GM21423 (cell line): ENCODE measurements around the gene LHX3.
"Not testable (repeated sequence)": the region's sequence is repeated elsewhere in the genome, so short reads cannot be mapped to it uniquely, and the experiment has no call there.

Experiments used
- ATAC-seq: cut with Tn5 transposase; IDR thresholded peaks from one replicate; pipeline ENCODE4 v1.9.1; 2021; ENCODE audit warnings: mild to moderate bottlenecking, moderate library complexity; ENCODE audit not compliant: unreplicated experiment

LHX3 gene

GRCh38 chr9:136242248-136242647 lies 37.3 kb upstream of the LHX3 start:
- no peak for ATAC-seq

GRCh38 chr9:136241542-136241941 lies 36.6 kb upstream of the LHX3 start:
- ATAC-seq, result no peak

GRCh38 chr9:136240941-136241340 lies 36.0 kb upstream of the LHX3 start:
- ATAC-seq, result no peak

GRCh38 chr9:136239983-136240330 lies 35.0 kb upstream of the LHX3 start:
- ATAC-seq, result no peak

DNA sequence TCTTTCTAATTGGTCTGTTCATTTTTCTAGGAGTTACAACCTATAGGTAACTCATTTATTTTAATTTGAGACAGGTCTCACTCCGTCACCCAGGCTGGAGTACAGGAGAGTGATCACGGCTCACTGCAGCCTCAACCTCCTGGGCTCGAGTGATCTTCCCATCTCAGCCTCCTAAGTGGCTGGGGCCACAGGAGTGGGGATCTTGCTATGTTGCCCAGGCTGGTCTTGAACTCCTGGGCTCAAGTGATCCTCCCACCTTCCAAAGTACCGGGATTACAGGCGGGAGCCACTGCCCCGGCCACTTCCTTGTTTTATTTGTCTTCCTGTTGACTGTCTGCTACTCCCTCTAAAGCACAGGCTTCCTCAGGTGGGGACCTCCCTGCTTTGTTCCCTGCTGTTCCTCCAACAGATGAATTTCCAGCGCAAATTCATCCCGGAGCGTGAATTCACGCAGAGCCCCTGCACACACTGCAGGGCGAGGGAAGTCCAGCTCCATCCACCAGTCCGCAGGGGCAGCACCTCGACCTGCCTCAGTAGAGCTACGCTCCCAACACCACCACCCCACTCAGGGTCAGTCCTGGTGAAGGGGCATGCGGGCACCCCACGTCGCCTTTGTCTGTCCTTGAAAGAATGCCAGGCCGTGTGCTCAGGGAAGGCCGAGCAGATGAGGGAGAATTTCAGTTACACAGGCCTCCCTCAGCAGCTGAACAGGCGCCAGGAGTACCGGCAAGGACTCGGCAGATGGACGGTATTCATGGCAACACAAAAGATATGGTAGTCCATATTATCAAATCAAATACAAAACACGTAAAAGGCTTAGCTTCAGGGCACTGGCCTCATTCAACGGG lies 34.4 kb upstream of the LHX3 start:
- ATAC-seq, result no peak

DNA sequence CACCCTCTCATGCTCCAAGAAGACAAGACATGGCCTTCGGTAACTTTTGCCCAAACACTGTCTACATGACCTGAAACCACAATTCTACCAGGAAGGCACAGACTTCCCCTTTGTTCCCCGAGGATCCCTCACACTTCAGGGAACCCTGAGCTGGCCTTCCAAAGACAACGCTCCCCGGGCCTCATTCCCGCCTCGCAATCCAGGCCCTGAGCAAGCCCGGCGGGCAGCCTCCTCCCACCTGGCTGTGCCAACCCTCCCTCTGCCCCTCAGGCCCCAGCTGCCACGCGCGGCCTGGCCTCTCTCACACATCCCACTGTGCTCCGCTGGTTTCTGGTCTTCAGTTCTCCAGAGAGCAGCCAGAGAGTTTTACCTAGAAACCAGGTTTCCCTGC lies 33.4 kb upstream of the LHX3 start:
- ATAC-seq, result no peak

- no peak for ATAC-seq
Measured at GRCh38 chr9:136237486-136238341, 32.8 kb upstream of the LHX3 start.

GRCh38 chr9:136236471-136237410 lies 31.8 kb upstream of the LHX3 start:
- ATAC-seq, result not testable (repeated sequence)

DNA sequence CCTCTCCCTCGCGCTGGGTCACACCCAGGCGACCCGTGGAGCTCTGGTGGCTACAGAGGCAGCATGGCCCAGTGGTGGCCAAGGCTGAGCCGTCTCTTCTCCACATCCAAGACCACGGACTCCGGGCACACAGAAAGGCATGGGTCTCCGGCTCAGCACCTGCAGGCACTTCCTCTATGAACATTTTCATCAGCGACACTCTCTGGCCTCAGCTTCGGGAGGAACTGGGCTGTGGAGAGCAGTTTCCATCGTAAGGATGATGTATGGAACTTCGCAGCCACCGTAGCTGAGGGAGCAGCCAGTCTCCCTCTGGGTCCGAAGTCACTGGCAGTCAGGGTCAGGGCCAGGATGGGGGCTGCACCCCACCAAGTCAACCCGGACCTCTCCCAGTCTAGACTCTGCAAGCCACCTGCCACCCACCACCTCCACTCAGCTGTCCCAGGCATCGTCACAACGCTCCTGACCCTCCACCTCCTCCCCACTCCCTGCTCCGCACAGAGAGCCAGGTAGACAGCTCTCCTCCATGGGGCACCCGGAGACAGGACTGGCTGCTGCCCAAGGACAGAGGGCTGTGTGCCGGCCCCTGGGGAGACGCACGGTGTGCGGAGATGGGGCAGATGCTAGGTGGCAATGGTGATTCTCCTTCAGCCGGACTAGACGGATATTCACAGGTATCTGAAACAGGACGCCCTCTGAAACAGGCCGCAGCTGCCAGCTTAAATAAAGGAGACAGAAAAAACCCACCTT lies 31.0 kb upstream of the LHX3 start:
- ATAC-seq, result no peak

DNA sequence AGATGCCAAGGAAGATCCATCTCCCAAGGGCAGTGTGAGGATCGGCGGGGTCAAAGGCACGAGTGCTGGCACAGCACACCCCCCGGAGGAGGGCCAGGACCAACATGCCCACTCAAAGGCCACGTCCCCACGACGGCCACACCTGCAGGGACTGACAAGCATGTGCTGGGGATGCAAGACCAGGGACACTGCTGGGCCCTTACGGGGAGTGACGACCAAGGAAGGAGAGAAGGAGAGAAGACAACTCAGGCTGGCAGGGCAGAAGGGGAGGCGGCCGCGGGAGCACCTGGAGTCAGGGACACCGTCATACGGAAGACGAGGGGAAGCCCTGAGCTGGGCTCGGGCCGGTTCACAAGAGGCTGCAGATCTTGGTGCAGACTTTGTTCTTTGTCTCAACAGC lies 30.2 kb upstream of the LHX3 start:
- no peak for ATAC-seq

DNA sequence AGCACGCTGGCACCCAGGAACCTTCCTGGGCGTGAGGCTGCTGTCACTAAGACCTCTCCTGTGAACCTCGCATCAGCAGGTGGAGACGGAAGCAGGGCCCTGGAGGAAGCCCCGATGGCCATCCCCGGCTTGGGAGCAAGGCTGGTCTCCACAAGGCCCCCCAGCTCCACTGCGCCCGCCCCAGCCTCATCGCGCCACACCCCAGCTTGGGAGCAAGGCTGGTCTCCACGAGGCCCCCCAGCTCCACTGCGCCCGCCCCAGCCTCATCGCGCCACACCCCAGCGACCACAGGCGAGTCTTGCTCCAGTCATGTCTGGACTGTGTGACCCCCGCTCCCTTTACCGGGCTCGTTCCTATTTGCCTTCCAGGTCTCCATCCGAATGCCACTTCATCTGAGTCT lies 29.7 kb upstream of the LHX3 start:
- ATAC-seq, result no peak

DNA sequence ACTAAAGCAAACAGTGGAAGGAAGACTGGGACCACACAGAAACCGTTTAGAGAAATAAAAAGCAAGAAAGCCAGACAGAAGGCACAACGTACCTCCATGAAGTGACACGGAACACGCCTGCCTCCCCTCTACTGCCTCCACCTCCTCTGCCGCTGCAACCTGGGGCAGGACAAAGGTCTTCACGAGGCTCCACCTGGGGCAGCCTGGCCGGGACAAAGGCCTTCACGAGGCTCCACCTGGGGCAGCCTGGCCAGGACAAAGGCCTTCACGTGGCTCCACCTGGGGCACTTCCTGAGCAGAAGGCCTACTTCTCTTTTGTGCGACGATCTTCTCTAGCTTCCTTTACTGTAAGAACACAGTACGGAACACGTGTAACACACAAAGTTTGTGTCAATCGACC lies 28.9 kb upstream of the LHX3 start:
- no peak for ATAC-seq

DNA sequence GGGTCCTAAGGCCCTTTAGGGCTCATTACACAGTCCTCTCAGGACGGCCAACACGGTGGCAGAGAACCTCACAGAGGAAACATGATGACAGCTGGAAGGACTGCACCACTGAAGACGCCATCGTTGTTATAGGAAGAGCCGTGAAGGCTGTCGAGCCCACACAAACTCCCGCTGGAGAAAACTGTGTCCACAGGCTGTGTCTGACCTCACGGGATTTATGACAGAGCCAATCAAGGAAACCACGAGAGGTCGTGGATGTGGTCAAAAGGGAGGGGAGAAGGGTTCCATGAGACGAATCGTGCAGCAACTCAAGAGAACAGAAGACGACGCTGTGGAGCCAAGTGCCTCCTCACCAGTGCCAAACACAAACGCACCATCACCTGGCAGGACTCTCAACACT lies 28.5 kb upstream of the LHX3 start:
- ATAC-seq, result no peak

DNA sequence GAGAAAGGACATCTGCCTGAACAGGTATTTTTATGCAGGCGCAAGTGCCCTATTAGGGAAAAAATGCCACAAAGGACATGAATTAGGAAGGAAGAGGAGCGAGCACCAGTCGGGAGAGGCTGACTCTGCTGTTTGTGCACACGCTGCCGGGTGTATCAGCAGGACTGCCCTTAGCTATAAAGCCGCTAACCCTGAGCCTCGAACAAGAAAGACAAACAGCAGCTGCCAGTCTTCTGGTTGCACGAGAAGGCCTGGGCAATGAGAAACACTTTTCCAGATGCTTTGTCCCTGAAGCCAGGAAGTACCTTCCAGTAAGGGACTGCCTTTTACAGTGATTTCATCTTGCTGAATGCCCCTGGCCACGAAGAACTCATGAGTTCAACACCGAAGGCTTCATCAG lies 28.0 kb upstream of the LHX3 start:
- ATAC-seq, result no peak

- no peak for ATAC-seq
Measured at GRCh38 chr9:136231478-136232297, 26.8 kb upstream of the LHX3 start.

GRCh38 chr9:136230773-136231172 lies 25.8 kb upstream of the LHX3 start:
- no peak for ATAC-seq

DNA sequence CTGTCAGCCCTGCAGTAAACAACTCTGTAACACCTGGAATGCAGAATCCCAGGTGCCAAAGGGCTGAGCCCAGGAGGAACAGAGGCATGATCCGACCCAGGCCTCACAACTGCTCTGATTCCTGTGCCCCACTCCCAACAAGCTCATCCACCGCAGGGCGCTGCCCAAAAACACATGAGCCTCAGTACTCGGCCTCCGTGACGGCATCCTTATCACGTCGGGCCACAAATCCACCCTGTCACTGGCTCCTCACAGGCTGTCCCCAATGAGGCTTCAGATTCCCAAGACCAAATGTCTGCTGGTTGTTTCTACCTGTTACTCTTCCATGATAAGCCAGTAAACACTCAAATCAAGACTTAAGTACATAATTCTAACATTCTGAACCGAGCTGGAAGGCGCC lies 25.4 kb upstream of the LHX3 start:
- no peak for ATAC-seq

DNA sequence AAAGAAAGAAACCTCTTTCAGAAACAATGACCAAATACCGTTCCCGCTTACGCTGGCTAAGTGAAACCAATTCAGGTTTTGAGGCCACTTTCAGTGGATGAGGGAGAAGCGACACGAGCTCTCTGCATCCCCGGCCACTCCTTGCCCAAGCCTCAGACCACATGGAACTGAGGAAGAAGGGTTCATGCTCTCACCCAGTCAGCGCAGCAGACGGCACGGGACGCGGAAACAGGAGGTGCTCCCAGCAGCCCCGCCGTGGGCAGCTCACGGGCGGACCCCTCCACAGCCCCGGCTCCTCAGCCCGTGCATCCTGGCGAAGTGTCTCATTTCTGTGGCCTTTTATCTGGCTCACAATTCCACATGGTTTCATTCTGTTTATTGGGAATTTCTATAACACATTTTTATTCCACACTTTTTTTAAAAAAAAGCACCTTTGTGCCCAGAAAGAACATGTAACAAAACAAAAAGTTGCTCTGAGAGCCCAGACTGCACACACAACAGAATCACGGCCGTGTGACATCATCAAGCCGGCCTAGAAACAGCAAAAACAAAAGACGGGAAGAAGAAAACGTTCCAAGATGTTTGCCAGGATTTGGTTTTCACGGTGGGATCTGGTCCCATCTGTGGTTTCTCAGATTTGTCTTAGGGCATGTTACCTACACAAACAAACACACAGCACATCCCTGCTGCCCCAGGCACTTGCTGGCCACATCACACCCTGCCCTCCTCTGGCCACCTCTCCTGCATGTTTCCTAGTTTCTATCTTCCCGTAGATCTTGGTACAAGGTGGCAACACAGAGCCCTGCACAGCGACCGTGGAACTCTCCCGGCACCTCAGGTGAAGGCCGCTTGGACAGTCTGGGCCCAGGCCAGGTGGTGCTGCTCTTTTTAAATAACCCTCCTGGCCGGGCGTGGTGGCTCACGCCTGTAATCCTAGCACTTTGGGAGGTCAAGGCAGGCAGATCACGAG lies 24.5 kb upstream of the LHX3 start:
- no peak for ATAC-seq
